HL-60 (cell line): ENCODE data around the gene SAMD14.

Experiments used
- POLR2AphosphoS5 ChIP-seq: IDR thresholded peaks from 2 replicates; pipeline ENCODE4 v1.6.1; 2012; ENCODE audit warnings: low read depth
- TF ChIP-seq, protein P1 (sequence below): IDR thresholded peaks from one replicate; pipeline ENCODE4 v1.5.1; 2011; ENCODE audit warnings: low read length, control low read depth, inconsistent platforms; ENCODE audit not compliant: insufficient read depth
- TF ChIP-seq, protein P2 (sequence below): IDR thresholded peaks from 2 replicates; pipeline ENCODE4 v1.6.1; 2012; ENCODE audit warnings: low read depth; ENCODE audit not compliant: insufficient replicate concordance

DNA sequence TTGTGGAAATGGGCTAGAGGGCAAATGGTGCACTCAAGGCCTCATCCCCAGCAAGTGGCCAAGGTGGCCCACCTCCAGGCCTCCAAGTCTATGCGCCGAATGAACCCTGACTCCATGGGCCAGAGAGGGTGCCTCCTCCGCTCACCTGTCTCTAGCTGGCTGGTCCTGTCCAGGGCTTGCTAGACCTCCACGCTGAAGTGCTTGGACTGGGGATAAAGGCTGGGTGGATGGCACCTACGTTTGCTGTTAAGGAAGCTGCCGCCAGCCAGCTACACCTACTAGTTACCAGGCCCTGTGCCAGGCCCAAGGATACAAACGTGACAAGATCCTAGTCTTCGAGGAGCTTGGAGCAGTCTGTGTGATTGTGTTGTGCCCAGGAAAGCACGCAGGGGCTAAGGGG is 35.1 kb upstream of the SAMD14 start:
- TF ChIP-seq POLR2AphosphoS5: no peak
- TF ChIP-seq, protein P1, sequence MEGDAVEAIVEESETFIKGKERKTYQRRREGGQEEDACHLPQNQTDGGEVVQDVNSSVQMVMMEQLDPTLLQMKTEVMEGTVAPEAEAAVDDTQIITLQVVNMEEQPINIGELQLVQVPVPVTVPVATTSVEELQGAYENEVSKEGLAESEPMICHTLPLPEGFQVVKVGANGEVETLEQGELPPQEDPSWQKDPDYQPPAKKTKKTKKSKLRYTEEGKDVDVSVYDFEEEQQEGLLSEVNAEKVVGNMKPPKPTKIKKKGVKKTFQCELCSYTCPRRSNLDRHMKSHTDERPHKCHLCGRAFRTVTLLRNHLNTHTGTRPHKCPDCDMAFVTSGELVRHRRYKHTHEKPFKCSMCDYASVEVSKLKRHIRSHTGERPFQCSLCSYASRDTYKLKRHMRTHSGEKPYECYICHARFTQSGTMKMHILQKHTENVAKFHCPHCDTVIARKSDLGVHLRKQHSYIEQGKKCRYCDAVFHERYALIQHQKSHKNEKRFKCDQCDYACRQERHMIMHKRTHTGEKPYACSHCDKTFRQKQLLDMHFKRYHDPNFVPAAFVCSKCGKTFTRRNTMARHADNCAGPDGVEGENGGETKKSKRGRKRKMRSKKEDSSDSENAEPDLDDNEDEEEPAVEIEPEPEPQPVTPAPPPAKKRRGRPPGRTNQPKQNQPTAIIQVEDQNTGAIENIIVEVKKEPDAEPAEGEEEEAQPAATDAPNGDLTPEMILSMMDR: no peak
- TF ChIP-seq, protein P2, sequence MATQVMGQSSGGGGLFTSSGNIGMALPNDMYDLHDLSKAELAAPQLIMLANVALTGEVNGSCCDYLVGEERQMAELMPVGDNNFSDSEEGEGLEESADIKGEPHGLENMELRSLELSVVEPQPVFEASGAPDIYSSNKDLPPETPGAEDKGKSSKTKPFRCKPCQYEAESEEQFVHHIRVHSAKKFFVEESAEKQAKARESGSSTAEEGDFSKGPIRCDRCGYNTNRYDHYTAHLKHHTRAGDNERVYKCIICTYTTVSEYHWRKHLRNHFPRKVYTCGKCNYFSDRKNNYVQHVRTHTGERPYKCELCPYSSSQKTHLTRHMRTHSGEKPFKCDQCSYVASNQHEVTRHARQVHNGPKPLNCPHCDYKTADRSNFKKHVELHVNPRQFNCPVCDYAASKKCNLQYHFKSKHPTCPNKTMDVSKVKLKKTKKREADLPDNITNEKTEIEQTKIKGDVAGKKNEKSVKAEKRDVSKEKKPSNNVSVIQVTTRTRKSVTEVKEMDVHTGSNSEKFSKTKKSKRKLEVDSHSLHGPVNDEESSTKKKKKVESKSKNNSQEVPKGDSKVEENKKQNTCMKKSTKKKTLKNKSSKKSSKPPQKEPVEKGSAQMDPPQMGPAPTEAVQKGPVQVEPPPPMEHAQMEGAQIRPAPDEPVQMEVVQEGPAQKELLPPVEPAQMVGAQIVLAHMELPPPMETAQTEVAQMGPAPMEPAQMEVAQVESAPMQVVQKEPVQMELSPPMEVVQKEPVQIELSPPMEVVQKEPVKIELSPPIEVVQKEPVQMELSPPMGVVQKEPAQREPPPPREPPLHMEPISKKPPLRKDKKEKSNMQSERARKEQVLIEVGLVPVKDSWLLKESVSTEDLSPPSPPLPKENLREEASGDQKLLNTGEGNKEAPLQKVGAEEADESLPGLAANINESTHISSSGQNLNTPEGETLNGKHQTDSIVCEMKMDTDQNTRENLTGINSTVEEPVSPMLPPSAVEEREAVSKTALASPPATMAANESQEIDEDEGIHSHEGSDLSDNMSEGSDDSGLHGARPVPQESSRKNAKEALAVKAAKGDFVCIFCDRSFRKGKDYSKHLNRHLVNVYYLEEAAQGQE: no peak
